ENCODE data around the gene DLG2. TPM values are rescaled to one million over a fixed set of nuclear protein-coding genes. Genes with fewer than 3 reads are reported as not detected.

Gene DLG2
- total RNA-seq, 4 donors from 2014 or later: 0.18 to 8.3 (median 2.5) TPM

DNA sequence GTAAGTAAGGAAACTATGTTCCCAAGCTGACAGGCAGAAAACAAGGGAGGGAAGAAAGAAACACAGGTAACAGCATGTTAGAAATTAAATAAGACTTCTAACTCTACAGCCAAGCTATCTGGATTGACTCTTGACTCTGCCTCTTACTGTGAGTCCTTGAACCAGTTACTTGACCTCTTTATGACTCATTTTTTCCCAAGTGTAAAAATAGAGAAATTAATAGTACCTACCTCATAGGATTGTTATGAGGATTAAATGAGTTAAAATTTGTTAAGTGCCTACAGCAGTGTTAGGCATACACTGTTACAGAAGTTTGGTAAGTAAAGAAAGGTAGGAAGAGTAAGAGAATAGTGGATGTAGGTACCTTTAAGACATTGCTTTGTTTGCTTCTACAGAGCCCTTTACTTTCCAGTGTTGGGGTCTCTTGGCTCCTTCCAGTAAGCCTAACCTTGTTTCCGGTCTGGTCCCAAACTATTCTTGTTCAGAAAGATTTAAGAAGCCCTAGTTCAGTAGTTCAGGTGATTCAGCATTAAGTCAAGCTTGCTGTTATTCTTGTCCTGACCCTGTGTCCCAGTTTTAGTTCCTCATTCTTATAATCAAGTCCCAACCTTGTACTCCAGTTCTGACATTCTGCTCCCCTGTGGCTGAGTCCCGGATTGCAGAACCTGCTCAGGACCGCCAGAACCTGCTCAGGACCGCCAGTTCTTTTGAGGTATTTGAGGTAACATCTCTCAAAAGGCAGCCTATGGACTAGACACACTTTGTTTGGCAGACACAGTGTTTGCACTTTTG, 1377.6 kb downstream of the DLG2 start:
- Histone ChIP-seq H3K36me3 (no peaks in the 10 kb centered on the region), H3K4me1 (no peaks in the 10 kb centered on the region), H3K9me3 (no peaks in the 10 kb centered on the region), H3K27me3 (no peaks in the 10 kb centered on the region), H3K4me3 (no peak overlapping the region), H3K27ac (no peak overlapping the region)
- no peak for TF ChIP-seq POLR2A (IDR thresholded peaks at IDR 0.05)
- TF ChIP-seq, protein P1, sequence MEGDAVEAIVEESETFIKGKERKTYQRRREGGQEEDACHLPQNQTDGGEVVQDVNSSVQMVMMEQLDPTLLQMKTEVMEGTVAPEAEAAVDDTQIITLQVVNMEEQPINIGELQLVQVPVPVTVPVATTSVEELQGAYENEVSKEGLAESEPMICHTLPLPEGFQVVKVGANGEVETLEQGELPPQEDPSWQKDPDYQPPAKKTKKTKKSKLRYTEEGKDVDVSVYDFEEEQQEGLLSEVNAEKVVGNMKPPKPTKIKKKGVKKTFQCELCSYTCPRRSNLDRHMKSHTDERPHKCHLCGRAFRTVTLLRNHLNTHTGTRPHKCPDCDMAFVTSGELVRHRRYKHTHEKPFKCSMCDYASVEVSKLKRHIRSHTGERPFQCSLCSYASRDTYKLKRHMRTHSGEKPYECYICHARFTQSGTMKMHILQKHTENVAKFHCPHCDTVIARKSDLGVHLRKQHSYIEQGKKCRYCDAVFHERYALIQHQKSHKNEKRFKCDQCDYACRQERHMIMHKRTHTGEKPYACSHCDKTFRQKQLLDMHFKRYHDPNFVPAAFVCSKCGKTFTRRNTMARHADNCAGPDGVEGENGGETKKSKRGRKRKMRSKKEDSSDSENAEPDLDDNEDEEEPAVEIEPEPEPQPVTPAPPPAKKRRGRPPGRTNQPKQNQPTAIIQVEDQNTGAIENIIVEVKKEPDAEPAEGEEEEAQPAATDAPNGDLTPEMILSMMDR (IDR thresholded peaks at IDR 0.05): no peak
- DNase-seq: no peak

DNA sequence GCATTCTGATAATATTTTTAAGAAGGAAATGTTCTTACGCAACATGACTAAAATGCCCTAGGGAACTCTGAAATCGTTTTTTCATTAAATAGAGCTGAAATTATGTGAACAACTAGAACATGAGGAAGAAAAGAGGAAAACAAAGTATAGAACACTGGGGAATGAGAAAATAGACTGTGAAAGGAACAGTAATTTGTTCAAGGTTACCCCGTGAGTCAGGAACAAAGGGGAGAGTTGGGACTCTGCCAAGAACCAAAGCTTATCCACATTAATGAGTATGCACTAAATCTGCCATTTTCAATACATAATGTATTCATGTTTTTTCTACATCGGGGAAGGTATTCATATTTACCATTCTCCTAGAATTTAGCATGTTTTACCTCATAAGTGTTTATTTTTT, 1379.2 kb downstream of the DLG2 start:
- H3K9me3 ChIP-seq: no peaks in the 10 kb centered on the region
- DNase-seq: no peak
- H3K27ac ChIP-seq: no peak overlapping the region
- H3K36me3 ChIP-seq: no peaks in the 10 kb centered on the region
- H3K4me1 ChIP-seq: no peaks in the 10 kb centered on the region
- H3K27me3 ChIP-seq: no peaks in the 10 kb centered on the region
- H3K4me3 ChIP-seq: no peak overlapping the region
- no peak for TF ChIP-seq POLR2A (IDR thresholded peaks at IDR 0.05)
- TF ChIP-seq, protein P1 (IDR thresholded peaks at IDR 0.05): no peak

DNA sequence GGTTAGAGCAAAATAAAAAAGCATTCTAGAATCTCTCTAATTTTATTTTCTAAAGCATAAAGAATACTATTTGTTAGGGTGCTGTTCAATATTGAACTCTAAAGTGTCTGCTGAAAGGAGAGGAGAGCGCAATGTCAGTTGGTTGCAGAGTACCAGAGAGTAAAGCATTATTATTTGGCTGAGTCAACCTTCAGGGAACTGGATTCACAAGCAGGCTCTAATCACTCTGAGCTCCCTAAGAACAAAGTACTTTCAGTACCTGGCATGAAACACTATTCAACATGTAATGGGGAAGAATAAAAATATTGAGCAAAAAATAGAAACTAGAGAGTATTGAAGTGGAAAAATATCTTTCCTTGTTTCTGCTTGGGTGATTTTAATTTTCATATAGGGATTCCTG, 1380.0 kb downstream of the DLG2 start:
- H3K4me3 ChIP-seq: no peak overlapping the region
- DNase-seq: no peak
- H3K27ac ChIP-seq: no peak overlapping the region
- no peaks in the 10 kb centered on the region for H3K27me3 ChIP-seq
- H3K36me3 ChIP-seq: no peaks in the 10 kb centered on the region
- H3K9me3 ChIP-seq: no peaks in the 10 kb centered on the region
- TF ChIP-seq, protein P1 (IDR thresholded peaks at IDR 0.05): no peak
- no peak for TF ChIP-seq POLR2A (IDR thresholded peaks at IDR 0.05)
- no peaks in the 10 kb centered on the region for H3K4me1 ChIP-seq

DNA sequence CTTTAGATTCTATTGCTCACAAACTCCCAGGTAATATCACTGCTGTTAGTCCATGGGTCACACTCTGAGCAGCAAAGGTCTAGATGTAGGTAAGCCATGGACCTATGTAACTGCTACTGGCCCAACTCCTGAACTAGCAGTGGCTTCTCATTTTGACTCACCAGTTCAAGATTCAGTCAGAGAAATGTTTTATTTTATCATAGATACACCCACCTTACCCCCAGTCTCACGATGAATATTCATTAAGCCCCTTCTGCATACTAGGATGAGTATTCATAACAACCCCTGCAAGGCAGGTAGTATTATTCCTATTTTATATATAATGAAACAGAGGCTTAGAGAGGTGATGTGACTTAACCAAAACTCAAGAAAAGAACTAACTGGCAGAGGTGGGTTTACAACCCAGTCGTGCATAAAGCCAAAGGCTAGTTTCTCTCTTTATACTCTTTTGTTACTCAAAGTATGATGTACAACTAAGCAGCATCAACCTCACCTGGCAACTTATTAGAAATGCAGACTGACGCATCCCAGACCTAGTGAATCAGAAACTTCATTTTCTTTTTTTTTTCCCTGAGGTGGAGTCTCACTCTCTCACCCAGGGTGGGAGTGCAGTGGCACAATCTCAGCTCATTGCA, 1383.4 kb downstream of the DLG2 start:
- H3K36me3 ChIP-seq: no peaks in the 10 kb centered on the region
- H3K4me3 ChIP-seq: no peak overlapping the region
- H3K4me1 ChIP-seq: no peaks in the 10 kb centered on the region
- H3K27me3 ChIP-seq: no peaks in the 10 kb centered on the region
- H3K9me3 ChIP-seq: no peaks in the 10 kb centered on the region
- TF ChIP-seq, protein P1 (IDR thresholded peaks at IDR 0.05): no peak
- no peak for TF ChIP-seq POLR2A (IDR thresholded peaks at IDR 0.05)
- no peak overlapping the region for H3K27ac ChIP-seq
- DNase-seq: no peak

DNA sequence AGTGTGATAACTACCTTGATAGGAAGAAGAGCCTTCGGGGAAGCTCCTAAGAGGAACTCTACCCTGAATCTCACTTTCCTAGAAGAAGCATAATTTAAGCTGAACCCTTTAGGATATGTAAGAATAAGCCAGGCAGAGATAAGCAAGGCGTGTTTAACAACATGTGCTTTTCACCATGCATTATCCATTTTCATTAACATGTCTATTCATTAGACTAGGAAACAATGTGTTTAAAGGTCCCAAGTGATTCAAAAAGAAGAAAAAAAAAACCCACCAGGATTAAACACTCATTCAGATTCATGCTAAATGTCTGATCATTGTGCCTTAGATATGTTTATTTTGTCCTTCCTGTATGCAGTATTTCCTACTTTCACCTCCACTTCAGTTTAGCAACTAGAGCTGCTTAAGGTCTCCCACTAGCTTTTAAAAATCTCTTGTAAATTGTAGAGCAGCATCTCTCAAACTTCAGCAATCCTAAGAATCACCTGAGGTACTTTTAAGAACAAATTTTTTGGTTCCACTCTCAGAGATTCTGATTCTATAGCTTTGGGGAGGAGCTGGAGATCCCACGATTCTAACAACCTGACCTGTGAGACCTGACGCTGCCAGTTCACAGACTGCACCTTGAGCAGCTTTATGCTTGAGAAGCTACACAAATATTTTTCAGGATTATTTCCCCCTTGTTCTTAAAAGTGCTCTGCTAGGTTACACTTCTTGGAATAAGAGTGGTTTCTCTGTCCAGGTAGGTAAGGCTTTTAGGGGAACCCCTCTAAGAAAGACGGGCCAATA, 1385.6 kb downstream of the DLG2 start:
- Histone ChIP-seq H3K4me3 (no peak overlapping the region), H3K4me1 (no peaks in the 10 kb centered on the region), H3K27me3 (no peaks in the 10 kb centered on the region), H3K36me3 (no peaks in the 10 kb centered on the region), H3K9me3 (no peaks in the 10 kb centered on the region), H3K27ac (no peak overlapping the region)
- DNase-seq: no peak
- TF ChIP-seq POLR2A (IDR thresholded peaks at IDR 0.05): no peak
- TF ChIP-seq, protein P1 (IDR thresholded peaks at IDR 0.05): no peak
